ENCODE data around the gene CCDC57.

DNA sequence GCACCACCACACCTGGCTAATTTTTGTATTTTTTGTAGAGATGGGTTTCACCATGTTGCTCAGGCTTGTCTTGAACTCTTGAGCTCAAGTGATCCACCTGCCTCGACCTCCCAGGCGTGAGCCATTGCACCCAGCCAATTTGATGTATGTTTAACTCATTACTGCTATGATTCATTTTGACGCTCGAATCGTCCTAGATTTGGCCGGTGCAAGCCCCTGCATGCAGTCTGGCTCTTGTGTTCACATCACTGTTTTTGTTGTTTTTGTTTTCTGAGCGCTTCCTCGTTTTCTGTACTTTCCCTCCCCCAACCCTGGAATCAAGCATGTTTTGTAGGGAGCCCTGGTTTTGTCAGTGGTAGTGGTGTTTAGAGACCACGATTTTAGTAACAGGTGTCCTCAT is 139.2 kb downstream of the CCDC57 start:
- no peak for TF ChIP-seq EZH2phosphoT487 (IDR thresholded peaks at IDR 0.05; ENCODE audit: insufficient read depth, low read depth)
- TF ChIP-seq EZH2 (IDR thresholded peaks at IDR 0.05; ENCODE audit: insufficient read depth, poor library complexity, severe bottlenecking) = no peak
